Neuron (in vitro differentiated cells): Measurements from ENCODE around the gene ANO4.

Experiments used
- H2AFZ ChIP-seq: one replicate; pipeline ENCODE4 v1.6.1; 2013; ENCODE audit warnings: low read depth, mild to moderate bottlenecking, inconsistent platforms, low read length, moderate library complexity
- H3K27me3 ChIP-seq: one replicate; pipeline ENCODE4 v1.6.1; 2013; ENCODE audit warnings: low read length; ENCODE audit not compliant: insufficient read depth
- H3K36me3 ChIP-seq: one replicate; pipeline ENCODE4 v1.6.1; 2013; ENCODE audit warnings: low read length; ENCODE audit not compliant: insufficient read depth
- H3K4me1 ChIP-seq: one replicate; pipeline ENCODE4 v1.6.1; 2013; ENCODE audit warnings: low read length; ENCODE audit not compliant: insufficient read depth
- H3K4me3 ChIP-seq: 2 replicates; pipeline ENCODE4 v1.5.1; 2013; ENCODE audit warnings: mild to moderate bottlenecking, low read length, moderate library complexity
- H3K9me3 ChIP-seq: one replicate; pipeline ENCODE4 v1.6.1; 2013; ENCODE audit warnings: low read length

The ANO4 gene

GRCh38 chr12:100942984-100943749, 148.6 kb downstream of the ANO4 start:
- no peaks in the 10 kb centered on the region for H3K27me3 ChIP-seq
- no peak overlapping the region for H2AFZ ChIP-seq
- H3K4me3 ChIP-seq: no peak overlapping the region
- no peaks in the 10 kb centered on the region for H3K9me3 ChIP-seq
- no peaks in the 10 kb centered on the region for H3K4me1 ChIP-seq
- no peaks in the 10 kb centered on the region for H3K36me3 ChIP-seq

- peaks cover 9% of the 10 kb centered on the region for H3K4me1 ChIP-seq
- no peak overlapping the region for H2AFZ ChIP-seq
- H3K36me3 ChIP-seq: no peaks in the 10 kb centered on the region
- no peaks in the 10 kb centered on the region for H3K9me3 ChIP-seq
- no peaks in the 10 kb centered on the region for H3K27me3 ChIP-seq
- H3K4me3 ChIP-seq: no peak overlapping the region
Measured at GRCh38 chr12:100951756-100952155, 157.2 kb downstream of the ANO4 start.

GRCh38 chr12:100953217-100953616, 158.6 kb downstream of the ANO4 start:
- H3K27me3 ChIP-seq: no peaks in the 10 kb centered on the region
- no peaks in the 10 kb centered on the region for H3K36me3 ChIP-seq
- peaks cover 9% of the 10 kb centered on the region for H3K4me1 ChIP-seq
- H3K4me3 ChIP-seq: no peak overlapping the region
- H2AFZ ChIP-seq: no peak overlapping the region
- H3K9me3 ChIP-seq: no peaks in the 10 kb centered on the region

DNA sequence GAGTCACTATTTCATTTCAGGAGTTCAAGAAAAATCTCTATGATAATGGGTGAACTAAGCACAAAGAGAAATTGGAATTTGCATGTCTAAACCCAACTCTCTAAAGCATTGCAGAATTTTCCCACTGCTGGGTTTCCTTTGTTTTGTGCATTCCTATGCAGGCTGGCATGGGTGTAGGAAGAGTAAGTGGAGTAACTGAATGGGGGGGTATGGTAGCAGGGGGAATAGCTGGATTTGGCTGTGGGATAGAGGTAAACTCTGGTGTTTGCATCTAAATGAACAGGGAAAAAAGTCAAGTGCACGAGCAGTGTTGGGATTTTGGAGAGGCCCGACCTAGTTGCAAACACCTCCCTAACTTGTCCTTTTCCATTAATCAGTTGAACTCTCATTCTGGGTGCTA, 159.1 kb downstream of the ANO4 start:
- Histone ChIP-seq H3K27me3 (no peaks in the 10 kb centered on the region), H3K4me3 (no peak overlapping the region), H3K4me1 (peaks cover 9% of the 10 kb centered on the region), H2AFZ (no peak overlapping the region), H3K9me3 (no peaks in the 10 kb centered on the region), H3K36me3 (no peaks in the 10 kb centered on the region)

DNA sequence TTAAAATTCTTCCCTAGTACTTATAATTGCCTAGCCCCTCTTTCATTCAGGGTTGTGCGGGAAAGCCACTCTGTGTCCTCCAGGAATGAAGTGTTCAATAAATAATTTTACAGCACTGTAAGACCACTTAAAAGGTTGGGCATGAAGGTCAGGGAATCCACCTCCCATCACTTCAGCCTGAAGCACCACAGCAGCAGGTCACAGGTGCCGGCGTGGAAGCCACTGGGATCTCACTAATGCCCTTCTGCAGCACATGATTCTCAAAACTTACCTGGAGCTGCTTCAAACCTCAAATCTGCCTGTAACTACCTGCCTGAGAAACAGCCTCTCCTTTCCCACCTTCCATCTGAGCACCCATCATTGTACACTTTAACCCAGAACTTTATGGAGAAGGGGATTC, 159.5 kb downstream of the ANO4 start:
- Histone ChIP-seq H3K4me3 (no peak overlapping the region), H3K27me3 (no peaks in the 10 kb centered on the region), H2AFZ (no peak overlapping the region), H3K36me3 (no peaks in the 10 kb centered on the region), H3K4me1 (peaks cover 9% of the 10 kb centered on the region), H3K9me3 (no peaks in the 10 kb centered on the region)

- Histone ChIP-seq H2AFZ (no peak overlapping the region), H3K4me3 (no peak overlapping the region), H3K27me3 (no peaks in the 10 kb centered on the region), H3K4me1 (peaks cover 9% of the 10 kb centered on the region), H3K9me3 (no peaks in the 10 kb centered on the region), H3K36me3 (no peaks in the 10 kb centered on the region)
Measured at GRCh38 chr12:100955139-100955538, 160.6 kb downstream of the ANO4 start.

DNA sequence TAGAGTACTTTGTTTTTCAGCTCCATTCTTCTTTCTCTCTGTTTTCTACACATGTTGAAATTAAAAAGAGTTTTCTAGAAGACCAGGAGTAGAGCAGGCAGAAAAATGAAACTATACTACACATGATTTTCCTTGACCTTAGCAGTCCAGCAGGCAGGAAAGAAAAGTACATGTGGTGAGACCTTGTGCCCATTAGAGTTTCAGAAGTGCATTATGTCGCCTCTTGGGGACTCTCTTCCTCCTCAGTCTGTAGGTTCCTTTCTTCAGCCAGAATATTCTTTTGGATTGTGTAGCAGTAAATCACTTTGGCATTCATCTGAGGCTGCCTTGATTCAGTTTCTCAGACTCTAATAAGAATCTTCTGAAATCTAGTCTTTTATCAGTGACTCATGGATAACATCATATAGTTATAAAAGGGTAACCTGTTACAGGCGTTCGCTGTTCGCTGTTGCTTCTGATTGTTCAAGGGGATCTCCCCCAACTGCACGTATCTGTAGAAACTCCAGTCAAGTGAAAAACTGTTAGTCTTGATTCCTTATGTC, 161.8 kb downstream of the ANO4 start:
- no peak overlapping the region for H2AFZ ChIP-seq
- no peaks in the 10 kb centered on the region for H3K27me3 ChIP-seq
- H3K4me1 ChIP-seq: peaks cover 9% of the 10 kb centered on the region
- no peak overlapping the region for H3K4me3 ChIP-seq
- H3K36me3 ChIP-seq: no peaks in the 10 kb centered on the region
- no peaks in the 10 kb centered on the region for H3K9me3 ChIP-seq

GRCh38 chr12:100959481-100959880, 164.9 kb downstream of the ANO4 start:
- no peaks in the 10 kb centered on the region for H3K4me1 ChIP-seq
- H3K9me3 ChIP-seq: no peaks in the 10 kb centered on the region
- H2AFZ ChIP-seq: no peak overlapping the region
- no peaks in the 10 kb centered on the region for H3K36me3 ChIP-seq
- H3K4me3 ChIP-seq: no peak overlapping the region
- H3K27me3 ChIP-seq: no peaks in the 10 kb centered on the region

- Histone ChIP-seq H3K36me3 (no peaks in the 10 kb centered on the region), H3K4me1 (no peaks in the 10 kb centered on the region), H3K27me3 (no peaks in the 10 kb centered on the region), H3K4me3 (no peak overlapping the region), H3K9me3 (no peaks in the 10 kb centered on the region), H2AFZ (no peak overlapping the region)
Measured at GRCh38 chr12:100962086-100962712, 167.6 kb downstream of the ANO4 start.

DNA sequence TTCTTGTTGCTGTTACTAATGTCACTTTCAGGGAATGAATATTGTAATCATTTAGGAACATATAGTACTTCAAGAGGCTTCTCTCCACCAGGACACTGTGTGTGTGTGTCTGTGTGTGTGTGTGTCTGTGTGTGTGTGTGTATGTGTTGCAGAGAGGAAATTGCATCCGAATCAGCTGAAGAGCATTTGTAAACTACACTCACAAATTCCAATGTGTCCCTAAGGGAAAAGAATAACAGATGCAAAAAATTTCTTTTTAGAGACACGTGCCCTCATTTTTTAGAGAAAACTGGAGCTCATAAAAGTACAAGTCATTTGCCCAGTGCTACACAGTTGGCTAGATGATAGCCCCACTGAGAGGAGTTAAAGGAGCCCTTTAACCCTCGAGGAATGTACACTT, 168.8 kb downstream of the ANO4 start:
- no peak overlapping the region for H2AFZ ChIP-seq
- H3K27me3 ChIP-seq: no peaks in the 10 kb centered on the region
- no peaks in the 10 kb centered on the region for H3K9me3 ChIP-seq
- H3K36me3 ChIP-seq: no peaks in the 10 kb centered on the region
- H3K4me3 ChIP-seq: no peak overlapping the region
- no peaks in the 10 kb centered on the region for H3K4me1 ChIP-seq

GRCh38 chr12:100964028-100964427, 169.5 kb downstream of the ANO4 start:
- Histone ChIP-seq H3K9me3 (no peaks in the 10 kb centered on the region), H3K4me3 (no peak overlapping the region), H3K4me1 (no peaks in the 10 kb centered on the region), H3K36me3 (no peaks in the 10 kb centered on the region), H3K27me3 (no peaks in the 10 kb centered on the region), H2AFZ (no peak overlapping the region)

DNA sequence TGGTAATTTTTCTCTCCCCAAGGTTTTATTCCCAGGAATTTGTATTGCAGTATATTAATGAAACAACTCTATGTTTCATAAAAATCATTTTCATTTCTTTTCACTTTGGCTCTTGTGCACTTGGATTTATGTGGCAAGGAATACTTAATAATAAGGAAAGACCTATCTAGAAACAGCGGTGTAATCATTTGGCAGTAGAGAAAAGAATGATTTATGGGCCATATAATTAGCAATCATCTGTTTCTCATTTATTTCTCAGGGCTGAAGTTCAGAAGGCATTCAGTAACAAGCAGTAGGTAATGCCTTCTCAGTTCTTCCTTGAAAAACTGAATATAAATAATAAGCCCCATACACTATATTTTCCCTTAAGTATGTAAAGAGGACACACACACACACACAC, 172.6 kb downstream of the ANO4 start:
- no peaks in the 10 kb centered on the region for H3K27me3 ChIP-seq
- H3K36me3 ChIP-seq: no peaks in the 10 kb centered on the region
- H3K9me3 ChIP-seq: no peaks in the 10 kb centered on the region
- H2AFZ ChIP-seq: no peak overlapping the region
- no peaks in the 10 kb centered on the region for H3K4me1 ChIP-seq
- H3K4me3 ChIP-seq: no peak overlapping the region

DNA sequence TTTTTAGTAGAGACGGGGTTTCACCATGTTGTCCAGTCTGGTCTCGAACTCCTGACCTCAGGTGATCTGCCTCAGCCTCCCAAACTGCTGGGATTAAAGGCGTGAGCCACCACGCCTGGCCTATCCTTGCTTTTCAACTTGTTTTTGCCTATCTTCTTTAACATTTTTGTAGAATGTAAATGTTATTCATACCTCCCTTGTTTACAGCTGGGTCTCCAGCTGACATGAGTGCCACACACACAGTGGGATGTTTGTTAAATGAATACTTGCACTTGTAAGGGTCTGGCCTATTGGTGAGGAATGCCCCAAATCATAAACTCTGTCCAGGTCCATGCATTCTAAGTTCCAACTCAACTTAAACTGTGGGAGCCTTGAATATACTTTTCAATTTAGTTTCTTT, 176.3 kb downstream of the ANO4 start:
- Histone ChIP-seq H2AFZ (no peak overlapping the region), H3K9me3 (no peaks in the 10 kb centered on the region), H3K4me1 (no peaks in the 10 kb centered on the region), H3K36me3 (no peaks in the 10 kb centered on the region), H3K27me3 (no peaks in the 10 kb centered on the region), H3K4me3 (no peak overlapping the region)
